WTC11 (cell line): ENCODE data around the gene FGFR2.

Experiments
- CBFB ChIP-seq: sonication (generic); formaldehyde crosslinking; IDR thresholded peaks from 2 replicates; pipeline ENCODE4 v1.8.1; 2022; ENCODE audit warnings: mild to moderate bottlenecking, low read depth, missing genetic modification reagents
- CTCF ChIP-seq: fragments of 200-600 bp; IDR thresholded peaks from 2 replicates; pipeline ENCODE4 v1.8.0; 2022; ENCODE audit warnings: antibody characterized with exemption
- KAT7 ChIP-seq: sonication (generic); formaldehyde crosslinking; IDR thresholded peaks from 2 replicates; pipeline ENCODE4 v1.8.1; 2023; ENCODE audit warnings: missing genetic modification reagents, mild to moderate bottlenecking, borderline replicate concordance
- NFATC4 ChIP-seq: fragments of 250-450 bp; sonication (Bioruptor Pico); IDR thresholded peaks from 2 replicates; pipeline ENCODE4 v1.9.0; 2021; ENCODE audit warnings: mild to moderate bottlenecking
- NR1H2 ChIP-seq: sonication (generic); formaldehyde crosslinking; IDR thresholded peaks from 2 replicates; pipeline ENCODE4 v1.9.0; 2021; ENCODE audit warnings: mild to moderate bottlenecking, moderate library complexity, missing genetic modification reagents
- TEAD1 ChIP-seq: sonication (generic); formaldehyde crosslinking; IDR thresholded peaks from 2 replicates; pipeline ENCODE4 v1.8.0; 2022; ENCODE audit warnings: mild to moderate bottlenecking, missing genetic modification reagents
- USF1 ChIP-seq: sonication (generic); formaldehyde crosslinking; IDR thresholded peaks from 2 replicates; pipeline ENCODE4 v1.8.0; 2022; ENCODE audit warnings: mild to moderate bottlenecking, missing genetic modification reagents
- ZNF512 ChIP-seq: sonication (generic); formaldehyde crosslinking; IDR thresholded peaks from 2 replicates; pipeline ENCODE4 v1.8.1; 2022; ENCODE audit warnings: missing genetic modification reagents, borderline replicate concordance

GRCh38 chr10:121442086-121442935 is 155.9 kb downstream of the FGFR2 start:
- TF ChIP-seq USF1 (CRISPR knock-in tag) (no peak), CTCF (no peak), TEAD1 (CRISPR knock-in tag) (no peak), NR1H2 (CRISPR knock-in tag) (no peak), KAT7 (CRISPR knock-in tag) (no peak), NFATC4 (no peak), CBFB (CRISPR knock-in tag) (no peak), ZNF512 (CRISPR knock-in tag) (no peak)
